ENCODE data around the gene IL32. TPM values are rescaled to one million over a fixed set of nuclear protein-coding genes. Genes with fewer than 3 reads are reported as not detected.

IL32 gene
- total RNA-seq, 1 experiment from 2014 or later, result 4.7 TPM

DNA sequence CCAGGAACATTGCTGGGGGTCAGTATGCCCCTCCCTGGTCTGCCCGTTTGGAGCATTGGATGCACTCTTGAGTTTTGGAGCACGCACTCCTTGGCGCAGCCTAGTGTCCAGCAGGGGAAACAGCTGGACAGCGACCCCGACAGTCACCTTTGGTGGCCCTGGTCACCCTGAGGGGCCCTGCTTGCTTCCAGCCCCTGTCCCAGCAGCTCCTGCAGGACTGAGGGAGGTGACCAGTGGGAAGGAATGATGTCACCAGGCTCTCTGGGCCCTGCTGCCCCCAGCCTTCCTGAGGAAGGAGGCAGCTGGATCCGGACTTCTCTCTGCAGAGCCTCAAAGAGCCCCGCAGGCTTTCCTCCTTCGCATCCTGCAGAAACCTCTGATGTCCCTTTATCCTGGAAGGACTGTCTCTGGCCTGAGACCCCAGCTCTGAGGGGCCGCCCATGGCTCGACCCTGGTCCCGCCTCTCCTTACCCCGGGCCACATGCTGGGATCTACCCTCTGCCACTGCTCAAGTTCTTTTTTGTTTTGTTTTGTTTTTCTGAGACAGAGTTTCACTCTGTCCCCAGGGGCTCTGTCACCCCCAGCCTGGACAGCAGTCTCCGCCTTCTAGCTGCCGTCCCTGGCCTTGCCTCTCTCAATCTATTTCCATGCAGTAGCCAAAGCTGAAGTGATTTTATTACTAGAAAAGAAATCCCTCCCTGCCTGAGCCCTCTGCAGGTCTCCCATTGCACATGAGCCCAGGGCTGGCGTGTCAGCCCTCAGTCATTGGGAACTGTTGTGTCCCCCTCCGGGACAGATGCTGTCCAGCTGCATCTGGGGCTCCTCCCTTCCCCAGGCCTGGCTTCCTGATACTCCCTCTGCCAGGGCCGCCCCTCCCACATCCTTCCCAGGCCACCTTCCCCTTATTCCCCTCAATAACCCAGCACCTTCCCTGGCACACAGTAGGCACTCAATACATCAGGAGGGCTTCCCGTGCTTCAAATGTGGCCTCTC is 22.1 kb downstream of the IL32 start (continued):
- TF ChIP-seq, protein P1, sequence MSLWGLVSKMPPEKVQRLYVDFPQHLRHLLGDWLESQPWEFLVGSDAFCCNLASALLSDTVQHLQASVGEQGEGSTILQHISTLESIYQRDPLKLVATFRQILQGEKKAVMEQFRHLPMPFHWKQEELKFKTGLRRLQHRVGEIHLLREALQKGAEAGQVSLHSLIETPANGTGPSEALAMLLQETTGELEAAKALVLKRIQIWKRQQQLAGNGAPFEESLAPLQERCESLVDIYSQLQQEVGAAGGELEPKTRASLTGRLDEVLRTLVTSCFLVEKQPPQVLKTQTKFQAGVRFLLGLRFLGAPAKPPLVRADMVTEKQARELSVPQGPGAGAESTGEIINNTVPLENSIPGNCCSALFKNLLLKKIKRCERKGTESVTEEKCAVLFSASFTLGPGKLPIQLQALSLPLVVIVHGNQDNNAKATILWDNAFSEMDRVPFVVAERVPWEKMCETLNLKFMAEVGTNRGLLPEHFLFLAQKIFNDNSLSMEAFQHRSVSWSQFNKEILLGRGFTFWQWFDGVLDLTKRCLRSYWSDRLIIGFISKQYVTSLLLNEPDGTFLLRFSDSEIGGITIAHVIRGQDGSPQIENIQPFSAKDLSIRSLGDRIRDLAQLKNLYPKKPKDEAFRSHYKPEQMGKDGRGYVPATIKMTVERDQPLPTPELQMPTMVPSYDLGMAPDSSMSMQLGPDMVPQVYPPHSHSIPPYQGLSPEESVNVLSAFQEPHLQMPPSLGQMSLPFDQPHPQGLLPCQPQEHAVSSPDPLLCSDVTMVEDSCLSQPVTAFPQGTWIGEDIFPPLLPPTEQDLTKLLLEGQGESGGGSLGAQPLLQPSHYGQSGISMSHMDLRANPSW (CRISPR knock-in tag; conservative IDR thresholded peaks at IDR 0.05; ENCODE audit: low read depth), result no peak
- no peak for TF ChIP-seq OVOL2 (CRISPR knock-in tag; IDR thresholded peaks at IDR 0.05; ENCODE audit: borderline replicate concordance)
- no peak for TF ChIP-seq JAZF1 (CRISPR knock-in tag; IDR thresholded peaks at IDR 0.05)
- TF ChIP-seq HMGXB4 (CRISPR knock-in tag; IDR thresholded peaks at IDR 0.05), result 0 out of 2 replicates have a peak, but pooled peaks have one; percentile 22
- TF ChIP-seq ZNF532 (CRISPR knock-in tag; IDR thresholded peaks at IDR 0.05; ENCODE audit: borderline replicate concordance), result no peak
- no peak for TF ChIP-seq ZSCAN18 (CRISPR knock-in tag; IDR thresholded peaks at IDR 0.05)
- TF ChIP-seq, protein P2, sequence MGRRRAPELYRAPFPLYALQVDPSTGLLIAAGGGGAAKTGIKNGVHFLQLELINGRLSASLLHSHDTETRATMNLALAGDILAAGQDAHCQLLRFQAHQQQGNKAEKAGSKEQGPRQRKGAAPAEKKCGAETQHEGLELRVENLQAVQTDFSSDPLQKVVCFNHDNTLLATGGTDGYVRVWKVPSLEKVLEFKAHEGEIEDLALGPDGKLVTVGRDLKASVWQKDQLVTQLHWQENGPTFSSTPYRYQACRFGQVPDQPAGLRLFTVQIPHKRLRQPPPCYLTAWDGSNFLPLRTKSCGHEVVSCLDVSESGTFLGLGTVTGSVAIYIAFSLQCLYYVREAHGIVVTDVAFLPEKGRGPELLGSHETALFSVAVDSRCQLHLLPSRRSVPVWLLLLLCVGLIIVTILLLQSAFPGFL (CRISPR knock-in tag; IDR thresholded peaks at IDR 0.05; ENCODE audit: borderline replicate concordance), result no peak
- no peak for TF ChIP-seq USF1 (CRISPR knock-in tag; IDR thresholded peaks at IDR 0.05)
- TF ChIP-seq CREB1 (CRISPR knock-in tag; IDR thresholded peaks at IDR 0.05), result no peak
- TF ChIP-seq, protein P3, sequence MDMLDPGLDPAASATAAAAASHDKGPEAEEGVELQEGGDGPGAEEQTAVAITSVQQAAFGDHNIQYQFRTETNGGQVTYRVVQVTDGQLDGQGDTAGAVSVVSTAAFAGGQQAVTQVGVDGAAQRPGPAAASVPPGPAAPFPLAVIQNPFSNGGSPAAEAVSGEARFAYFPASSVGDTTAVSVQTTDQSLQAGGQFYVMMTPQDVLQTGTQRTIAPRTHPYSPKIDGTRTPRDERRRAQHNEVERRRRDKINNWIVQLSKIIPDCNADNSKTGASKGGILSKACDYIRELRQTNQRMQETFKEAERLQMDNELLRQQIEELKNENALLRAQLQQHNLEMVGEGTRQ (CRISPR knock-in tag; IDR thresholded peaks at IDR 0.05), result no peak
- TF ChIP-seq PRRX2 (CRISPR knock-in tag; IDR thresholded peaks at IDR 0.05), result no peak
- no peak for TF ChIP-seq GABPB1 (CRISPR knock-in tag; IDR thresholded peaks at IDR 0.05)
- no peak for TF ChIP-seq ERG (CRISPR knock-in tag; IDR thresholded peaks at IDR 0.05)
- TF ChIP-seq TEAD4 (CRISPR knock-in tag; IDR thresholded peaks at IDR 0.05), result 0 out of 2 replicates have a peak, but pooled peaks have one; percentile 18
- TF ChIP-seq ELF4 (CRISPR knock-in tag; IDR thresholded peaks at IDR 0.05; ENCODE audit: low read depth), result no peak
- 0 out of 2 replicates have a peak, but pooled peaks have one; percentile 66 for TF ChIP-seq TEAD1 (CRISPR knock-in tag; IDR thresholded peaks at IDR 0.05)
- peak; percentile 45; the same call in 1 of the 2 replicates for TF ChIP-seq FOXK1 (CRISPR knock-in tag; IDR thresholded peaks at IDR 0.05)
- TF ChIP-seq, protein P4, sequence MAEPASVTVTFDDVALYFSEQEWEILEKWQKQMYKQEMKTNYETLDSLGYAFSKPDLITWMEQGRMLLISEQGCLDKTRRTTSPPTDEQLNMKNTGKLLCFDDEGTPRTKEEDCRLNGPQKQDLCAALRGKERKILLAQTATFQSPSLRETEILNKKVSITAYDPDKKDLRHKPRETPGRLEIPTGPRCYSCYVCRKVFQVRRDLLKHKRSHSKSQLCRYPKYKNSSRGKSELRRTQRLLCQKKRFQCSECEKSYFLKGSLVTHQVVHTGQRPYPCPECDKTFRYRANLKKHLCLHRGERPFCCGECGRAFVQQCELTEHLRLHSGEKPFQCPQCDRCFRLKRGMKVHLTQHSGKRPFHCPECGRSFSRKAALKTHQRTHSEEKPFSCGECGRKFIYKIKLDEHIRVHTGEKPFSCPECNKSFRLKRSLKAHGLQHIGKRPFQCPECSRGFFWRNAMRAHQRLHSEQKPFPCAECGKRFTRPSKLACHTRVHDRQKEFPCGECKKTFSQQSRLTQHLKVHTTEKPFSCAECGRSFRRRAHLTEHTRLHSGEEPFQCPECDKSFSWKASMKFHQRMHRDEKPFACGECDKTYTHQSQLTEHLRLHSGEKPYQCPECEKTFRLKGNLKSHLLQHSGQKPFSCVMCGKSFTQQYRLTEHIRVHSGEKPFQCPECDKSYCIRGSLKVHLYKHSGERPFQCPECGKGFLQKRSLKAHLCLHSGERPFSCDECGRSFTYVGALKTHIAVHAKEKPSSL (CRISPR knock-in tag; conservative IDR thresholded peaks at IDR 0.05), result no peak
- no peak for TF ChIP-seq FOXP1 (CRISPR knock-in tag; IDR thresholded peaks at IDR 0.05; ENCODE audit: borderline replicate concordance)

Measured in WTC11 (cell line).